H9 (cell line): ENCODE measurements around the gene LRRC15. TPM values are rescaled to one million over a fixed set of nuclear protein-coding genes. Genes with fewer than 3 reads are reported as not detected.

ENCODE experiments used
- DNase-seq: peaks from one replicate; pipeline ENCODE4 v3.0.0-alpha.2; 2017
- H2AFZ ChIP-seq: one replicate; pipeline ENCODE4 v1.6.1; 2013; ENCODE audit warnings: mild to moderate bottlenecking, low read length, control low read depth, moderate library complexity
- H2AK5ac ChIP-seq: 2 replicates; pipeline ENCODE4 v1.6.1; 2013; ENCODE audit warnings: low read length, control low read depth, mixed read lengths; ENCODE audit not compliant: insufficient read length
- H2BK120ac ChIP-seq: one replicate; pipeline ENCODE4 v1.6.1; 2013; ENCODE audit warnings: low read depth, mild to moderate bottlenecking, low read length, control low read depth, inconsistent platforms; ENCODE audit not compliant: poor library complexity, severe bottlenecking
- H2BK12ac ChIP-seq: 2 replicates; pipeline ENCODE4 v1.6.1; 2013; ENCODE audit warnings: low read length, control low read depth, mixed read lengths, low read depth; ENCODE audit not compliant: insufficient read length
- H2BK15ac ChIP-seq: 2 replicates; pipeline ENCODE4 v1.6.1; 2013; ENCODE audit warnings: low read depth, low read length, control low read depth
- H2BK20ac ChIP-seq: one replicate; pipeline ENCODE4 v1.6.1; 2013; ENCODE audit warnings: low read depth, mild to moderate bottlenecking, low read length, control low read depth, inconsistent platforms; ENCODE audit not compliant: poor library complexity, severe bottlenecking
- H2BK5ac ChIP-seq: 2 replicates; pipeline ENCODE4 v1.6.1; 2013; ENCODE audit warnings: low read length, control low read depth, mixed read lengths; ENCODE audit not compliant: insufficient read length
- H3K14ac ChIP-seq: 2 replicates; pipeline ENCODE4 v1.6.1; 2013; ENCODE audit warnings: low read length, control low read depth; ENCODE audit not compliant: insufficient read depth
- H3K18ac ChIP-seq: 2 replicates; pipeline ENCODE4 v1.6.1; 2013; ENCODE audit warnings: low read depth, mild to moderate bottlenecking, mixed read lengths, low read length, control low read depth; ENCODE audit not compliant: insufficient read length
- H3K23ac ChIP-seq: 2 replicates; pipeline ENCODE4 v1.6.1; 2013; ENCODE audit warnings: low read length, control low read depth, mixed read lengths, low read depth; ENCODE audit not compliant: insufficient read length
- H3K23me2 ChIP-seq: 2 replicates; pipeline ENCODE4 v1.6.1; 2013; ENCODE audit warnings: low read depth, mild to moderate bottlenecking, mixed read lengths, low read length, control low read depth; ENCODE audit not compliant: insufficient read length, poor library complexity, severe bottlenecking
- H3K27ac ChIP-seq: 2 replicates; pipeline ENCODE4 v1.5.1; 2013; ENCODE audit warnings: low read length, control low read depth, mixed read lengths, low read depth; ENCODE audit not compliant: insufficient read length
- H3K27me3 ChIP-seq: 2 replicates; pipeline ENCODE4 v1.6.1; 2013; ENCODE audit warnings: low read length, control low read depth, inconsistent platforms; ENCODE audit not compliant: insufficient read depth
- H3K4ac ChIP-seq: 2 replicates; pipeline ENCODE4 v1.6.1; 2013; ENCODE audit warnings: low read depth, mild to moderate bottlenecking, control low read depth, inconsistent platforms, low read length, moderate library complexity
- H3K4me1 ChIP-seq: 2 replicates; pipeline ENCODE4 v1.6.1; 2013; ENCODE audit warnings: low read length, control low read depth, inconsistent platforms; ENCODE audit not compliant: insufficient read depth
- H3K4me2 ChIP-seq: 2 replicates; pipeline ENCODE4 v1.6.1; 2013; ENCODE audit warnings: low read length, control low read depth, mixed read lengths; ENCODE audit not compliant: insufficient read length, insufficient read depth
- H3K56ac ChIP-seq: 2 replicates; pipeline ENCODE4 v1.6.1; 2013; ENCODE audit warnings: low read depth, mild to moderate bottlenecking, mixed read lengths, low read length, control low read depth; ENCODE audit not compliant: insufficient read length
- H3K79me1 ChIP-seq: 2 replicates; pipeline ENCODE4 v1.6.1; 2013; ENCODE audit warnings: low read depth, mild to moderate bottlenecking, moderate library complexity, low read length, control low read depth, inconsistent platforms; ENCODE audit not compliant: insufficient read depth, poor library complexity, severe bottlenecking
- H3K79me2 ChIP-seq: 2 replicates; pipeline ENCODE4 v1.6.1; 2013; ENCODE audit warnings: low read length, control low read depth, inconsistent platforms; ENCODE audit not compliant: insufficient read depth
- H3K9ac ChIP-seq: 2 replicates; pipeline ENCODE4 v1.6.1; 2013; ENCODE audit warnings: low read length, control low read depth, mixed read lengths; ENCODE audit not compliant: insufficient read length; ENCODE audit errors: extremely low read depth
- H3K9me3 ChIP-seq: one replicate; pipeline ENCODE4 v1.6.1; 2013; ENCODE audit warnings: low read depth, low read length, inconsistent platforms; ENCODE audit not compliant: control insufficient read depth
- H3T11ph ChIP-seq: one replicate; pipeline ENCODE4 v1.6.1; 2013; ENCODE audit warnings: mild to moderate bottlenecking, low read length, control low read depth, inconsistent platforms
- H4K20me1 ChIP-seq: one replicate; pipeline ENCODE4 v1.6.1; 2013; ENCODE audit not compliant: control insufficient read depth, insufficient read length, insufficient read depth
- H4K5ac ChIP-seq: 2 replicates; pipeline ENCODE4 v1.6.1; 2013; ENCODE audit warnings: low read depth, mild to moderate bottlenecking, mixed read lengths, low read length, control low read depth; ENCODE audit not compliant: insufficient read length
- H4K8ac ChIP-seq: replicated peaks from 2 replicates; pipeline ENCODE4 v1.6.1; 2013; ENCODE audit warnings: low read length, control low read depth, mixed read lengths, low read depth; ENCODE audit not compliant: insufficient read length
- H4K91ac ChIP-seq: 2 replicates; pipeline ENCODE4 v1.6.1; 2013; ENCODE audit warnings: low read depth, mild to moderate bottlenecking, moderate library complexity, mixed read lengths, low read length, control low read depth; ENCODE audit not compliant: insufficient read length
- H3K27ac Mint-ChIP-seq, 3 experiments: 2 replicates in 2 of 3; 3 replicates in 1 of 3; pipeline ENCODE4 v1.8.0; 2020 to 2021; ENCODE audit warnings: mixed read lengths in 3 of 3, mild to moderate bottlenecking in 1 of 3, moderate library complexity in 1 of 3
- H3K27me3 Mint-ChIP-seq: 2 replicates; pipeline ENCODE4 v1.8.0; 2021; ENCODE audit warnings: low read depth, mild to moderate bottlenecking, moderate library complexity, mixed read lengths
- H3K36me3 Mint-ChIP-seq, 3 experiments: 2 replicates in 2 of 3; 3 replicates in 1 of 3; pipeline ENCODE4 v1.8.0; 2020 to 2021; ENCODE audit warnings: low read depth in 3 of 3, mixed read lengths in 3 of 3; ENCODE audit not compliant: insufficient read depth in 1 of 3
- H3K4me1 Mint-ChIP-seq, 2 experiments: 2 replicates each; pipeline ENCODE4 v1.8.0; 2020; ENCODE audit warnings: mixed read lengths in 2 of 2
- H3K4me3 Mint-ChIP-seq, 2 experiments: 2 replicates in 1 of 2; 3 replicates in 1 of 2; pipeline ENCODE4 v1.8.0; 2020 to 2021; ENCODE audit warnings: mild to moderate bottlenecking in 2 of 2, mixed read lengths in 2 of 2, moderate library complexity in 1 of 2
- H3K9me3 Mint-ChIP-seq, 2 experiments: 2 replicates in 1 of 2; 3 replicates in 1 of 2; pipeline ENCODE4 v1.8.0; 2020; ENCODE audit warnings: mild to moderate bottlenecking in 2 of 2, mixed read lengths in 2 of 2, moderate library complexity in 1 of 2
- WGBS: extraction: QIAGEN DNeasy Blood & Tissue Kit; methylation state at CpG from one replicate; pipeline ENCODE4 v1.1.7; 2013; ENCODE audit warnings: missing lambda C conversion rate, low lambda C conversion rate, mixed read lengths; ENCODE audit not compliant: insufficient read length; ENCODE audit errors: extremely low coverage; 5-methylcytosine and 5-hydroxymethylcytosine counted together
- total RNA-seq: library from RNA; stranded (reverse); gene quantifications from 2 replicates; pipeline ENCODE4 v1.2.1, GENCODE V29; 2021
- TF ChIP-seq, protein P1 (sequence below): fragments of 200-600 bp; sonication (generic); conservative IDR thresholded peaks from 3 replicates; pipeline ENCODE4 v1.8.0; 2021; ENCODE audit warnings: antibody characterized with exemption, mild to moderate bottlenecking

The LRRC15 gene
- total RNA-seq, 1 experiment from 2014 or later, result 0.07 TPM

DNA sequence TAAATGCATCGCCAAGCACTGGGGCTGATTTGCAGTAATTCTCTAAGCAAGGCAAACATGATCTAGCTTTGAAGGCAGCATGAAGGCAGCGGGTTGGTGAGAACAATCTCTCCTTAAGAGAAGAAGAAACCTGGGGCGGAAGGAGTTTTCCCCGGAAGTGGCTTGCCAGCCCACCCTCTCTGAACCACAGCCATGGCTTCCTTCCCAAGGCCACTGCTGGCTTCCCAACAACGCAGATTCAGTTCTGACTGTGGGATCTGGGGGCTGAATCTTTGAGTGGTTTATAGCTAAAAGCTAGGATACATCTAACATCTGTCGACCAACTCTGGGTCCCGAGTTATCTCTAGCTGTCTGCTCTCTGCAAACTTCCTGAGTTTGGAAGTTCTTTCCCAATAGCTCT, 14.2 kb downstream of the LRRC15 start:
- Histone ChIP-seq H4K5ac (no peak overlapping the region), H3K4me1 (no peaks in the 10 kb centered on the region), H2AK5ac (no peak overlapping the region), H3K23ac (no peak overlapping the region), H3K27me3 (no peaks in the 10 kb centered on the region), H3K4ac (no peak overlapping the region), H3K9me3 (no peaks in the 10 kb centered on the region), H4K91ac (no peak overlapping the region), H3K9ac (no peak overlapping the region), H3K14ac (no peak overlapping the region), H3K79me2 (no peaks in the 10 kb centered on the region), H3K4me2 (no peak overlapping the region), H3K79me1 (no peaks in the 10 kb centered on the region), H2BK120ac (no peak overlapping the region), H2BK15ac (no peak overlapping the region), H2BK5ac (no peak overlapping the region), H2BK20ac (no peak overlapping the region), H2BK12ac (no peak overlapping the region), H2AFZ (no peak overlapping the region), H3K56ac (no peak overlapping the region), H3K18ac (no peak overlapping the region), H3K23me2 (no peaks in the 10 kb centered on the region), H3K27ac (no peak overlapping the region), H3T11ph (no peak overlapping the region), H4K8ac (no peak overlapping the region), H4K20me1 (no peaks in the 10 kb centered on the region)
- no peak overlapping the region for H3K4me3 Mint-ChIP-seq
- no peak overlapping the region for H3K27ac Mint-ChIP-seq
- peaks cover 6 to 9% of the 10 kb centered on the region in 2 experiments for H3K4me1 Mint-ChIP-seq
- TF ChIP-seq, protein P1, sequence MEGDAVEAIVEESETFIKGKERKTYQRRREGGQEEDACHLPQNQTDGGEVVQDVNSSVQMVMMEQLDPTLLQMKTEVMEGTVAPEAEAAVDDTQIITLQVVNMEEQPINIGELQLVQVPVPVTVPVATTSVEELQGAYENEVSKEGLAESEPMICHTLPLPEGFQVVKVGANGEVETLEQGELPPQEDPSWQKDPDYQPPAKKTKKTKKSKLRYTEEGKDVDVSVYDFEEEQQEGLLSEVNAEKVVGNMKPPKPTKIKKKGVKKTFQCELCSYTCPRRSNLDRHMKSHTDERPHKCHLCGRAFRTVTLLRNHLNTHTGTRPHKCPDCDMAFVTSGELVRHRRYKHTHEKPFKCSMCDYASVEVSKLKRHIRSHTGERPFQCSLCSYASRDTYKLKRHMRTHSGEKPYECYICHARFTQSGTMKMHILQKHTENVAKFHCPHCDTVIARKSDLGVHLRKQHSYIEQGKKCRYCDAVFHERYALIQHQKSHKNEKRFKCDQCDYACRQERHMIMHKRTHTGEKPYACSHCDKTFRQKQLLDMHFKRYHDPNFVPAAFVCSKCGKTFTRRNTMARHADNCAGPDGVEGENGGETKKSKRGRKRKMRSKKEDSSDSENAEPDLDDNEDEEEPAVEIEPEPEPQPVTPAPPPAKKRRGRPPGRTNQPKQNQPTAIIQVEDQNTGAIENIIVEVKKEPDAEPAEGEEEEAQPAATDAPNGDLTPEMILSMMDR, result no peak
- no CpG with 5 or more reads among the region's 7 CpGs for WGBS
- H3K36me3 Mint-ChIP-seq, result no peaks in the 10 kb centered on the region
- peaks cover 11% of the 10 kb centered on the region for H3K27me3 Mint-ChIP-seq
- H3K9me3 Mint-ChIP-seq, result no peaks in the 10 kb centered on the region
- DNase-seq, result no peak
